B cell (primary cell): ENCODE data around the gene ALMS1.

Experiments
- CTCF ChIP-seq: fragments of 200-600 bp; IDR thresholded peaks from one replicate; pipeline ENCODE4 v1.8.0; 2022; ENCODE audit warnings: antibody characterized with exemption, mild to moderate bottlenecking
- EZH2 ChIP-seq: IDR thresholded peaks from 2 replicates; pipeline ENCODE4 v1.6.1; 2012; ENCODE audit warnings: borderline replicate concordance, low read depth, mild to moderate bottlenecking, moderate library complexity, low read length; ENCODE audit not compliant: insufficient read depth, poor library complexity, severe bottlenecking

GRCh38 chr2:73356097-73356496, 29.5 kb upstream of the ALMS1 start:
- TF ChIP-seq CTCF, result no peak
- TF ChIP-seq EZH2, result no peak
